ENCODE data around the gene CDK19. TPM values are rescaled to one million over a fixed set of nuclear protein-coding genes. Genes with fewer than 3 reads are reported as not detected.

The CDK19 gene
- total and polyA plus RNA-seq, 10 of the 15 experiments (the other 5 are each of a cell fraction or from before 2014, with no cell fraction given), result 4.6 to 21.4 (median 12.4) TPM

DNA sequence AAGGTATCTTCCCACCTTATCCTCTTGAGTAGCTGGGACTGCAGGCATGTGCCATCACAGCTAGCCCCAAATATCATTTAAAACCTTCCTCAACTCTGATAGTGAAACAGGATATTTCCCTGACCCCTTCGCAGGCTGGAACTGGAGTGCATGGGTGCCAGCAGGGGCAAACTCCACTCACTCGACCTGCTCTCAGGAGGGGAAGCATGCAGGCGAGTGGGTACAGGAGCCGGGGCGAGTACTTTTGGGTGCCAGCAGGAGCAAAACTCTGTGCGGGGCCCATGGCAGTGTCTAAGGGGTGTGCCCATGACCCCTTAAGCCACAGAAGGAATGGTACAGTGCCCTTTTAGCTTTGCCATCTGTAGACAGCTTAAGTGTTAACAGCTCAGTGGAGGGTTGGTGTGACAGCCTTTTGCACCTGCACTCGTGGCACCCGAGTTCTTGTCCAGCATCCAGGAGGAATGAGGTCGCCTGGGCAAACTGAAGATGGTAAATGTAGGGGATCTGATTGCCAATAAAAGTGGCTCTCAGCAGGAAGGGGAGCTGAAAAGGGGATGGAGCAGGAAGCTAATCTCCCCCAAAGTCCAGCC lies 155.1 kb downstream of the CDK19 start:
- no peak overlapping the region for H3K9ac ChIP-seq (ENCODE audit: control insufficient read depth, insufficient read depth, low read length)
- H3K79me2 ChIP-seq (ENCODE audit: control insufficient read depth, insufficient read depth, low read length), result no peaks in the 10 kb centered on the region
- no peak overlapping the region for H2AFZ ChIP-seq (ENCODE audit: control insufficient read depth, low read depth, low read length)
- no peak for DNase-seq (ENCODE audit: low read depth, low spot score)
- ChIA-PET POLR2A (no interaction called here), RAD21 (ENCODE audit: unreplicated experiment) (interaction anchor here (1.2 kb wide), 1 partner anchor 41 kb away, joined by 3 read pairs; no protein-coding TSS in a partner anchor), CTCF (interaction anchor here (1.8 to 2.9 kb wide), 2 partner anchors 22 to 56 kb away, joined by 3 to 8 read pairs; no protein-coding TSS in a partner anchor), SMC1A (ENCODE audit: uncharacterized antibody, unreplicated experiment) (no interaction called here)
- BruUV-seq (replicated peaks), result no TSS peak
- ATAC-seq, result no peak
- no peaks in the 10 kb centered on the region; a peak in 1 of 4 replicates for H3K36me3 ChIP-seq (ENCODE audit: control insufficient read depth in 2 of 2, insufficient read depth in 2 of 2, low read length in 1 of 2)
- WGBS (ENCODE audit: insufficient coverage, insufficient replicate concordance, low lambda C conversion rate, missing lambda C conversion rate), result 88% methylated on average over 9 of the region's 9 CpGs
- in situ Hi-C loops (cut with MboI), result no loop called here
- no peak overlapping the region for H3K4me2 ChIP-seq (ENCODE audit: control insufficient read depth, insufficient read depth)
- TF ChIP-seq RAD21 (IDR thresholded peaks at IDR 0.05; ENCODE audit: insufficient read depth, low read depth, low read length) (no peak), SUPT20H (IDR thresholded peaks at IDR 0.05; ENCODE audit: borderline replicate concordance, control insufficient read depth, low read depth, low read length) (no peak), MYC (IDR thresholded peaks at IDR 0.05; ENCODE audit: insufficient read depth, insufficient read length, insufficient replicate concordance, low read length, severe bottlenecking) (no peak), ZNF207 (IDR thresholded peaks at IDR 0.05; ENCODE audit: borderline replicate concordance) (no peak), IKZF2 (IDR thresholded peaks at IDR 0.05) (no peak), SPI1 (IDR thresholded peaks at IDR 0.05; ENCODE audit: borderline replicate concordance, insufficient read depth, low read depth, low read length) (no peak), TCF12 (IDR thresholded peaks at IDR 0.05; ENCODE audit: low read depth, low read length) (no peak), TCF7 (IDR thresholded peaks at IDR 0.05; ENCODE audit: borderline replicate concordance) (no peak)
- TF ChIP-seq, protein P1, sequence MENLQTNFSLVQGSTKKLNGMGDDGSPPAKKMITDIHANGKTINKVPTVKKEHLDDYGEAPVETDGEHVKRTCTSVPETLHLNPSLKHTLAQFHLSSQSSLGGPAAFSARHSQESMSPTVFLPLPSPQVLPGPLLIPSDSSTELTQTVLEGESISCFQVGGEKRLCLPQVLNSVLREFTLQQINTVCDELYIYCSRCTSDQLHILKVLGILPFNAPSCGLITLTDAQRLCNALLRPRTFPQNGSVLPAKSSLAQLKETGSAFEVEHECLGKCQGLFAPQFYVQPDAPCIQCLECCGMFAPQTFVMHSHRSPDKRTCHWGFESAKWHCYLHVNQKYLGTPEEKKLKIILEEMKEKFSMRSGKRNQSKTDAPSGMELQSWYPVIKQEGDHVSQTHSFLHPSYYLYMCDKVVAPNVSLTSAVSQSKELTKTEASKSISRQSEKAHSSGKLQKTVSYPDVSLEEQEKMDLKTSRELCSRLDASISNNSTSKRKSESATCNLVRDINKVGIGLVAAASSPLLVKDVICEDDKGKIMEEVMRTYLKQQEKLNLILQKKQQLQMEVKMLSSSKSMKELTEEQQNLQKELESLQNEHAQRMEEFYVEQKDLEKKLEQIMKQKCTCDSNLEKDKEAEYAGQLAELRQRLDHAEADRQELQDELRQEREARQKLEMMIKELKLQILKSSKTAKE (IDR thresholded peaks at IDR 0.05; ENCODE audit: low read depth, poor library complexity, severe bottlenecking), result no peak
- TF ChIP-seq, protein P2, sequence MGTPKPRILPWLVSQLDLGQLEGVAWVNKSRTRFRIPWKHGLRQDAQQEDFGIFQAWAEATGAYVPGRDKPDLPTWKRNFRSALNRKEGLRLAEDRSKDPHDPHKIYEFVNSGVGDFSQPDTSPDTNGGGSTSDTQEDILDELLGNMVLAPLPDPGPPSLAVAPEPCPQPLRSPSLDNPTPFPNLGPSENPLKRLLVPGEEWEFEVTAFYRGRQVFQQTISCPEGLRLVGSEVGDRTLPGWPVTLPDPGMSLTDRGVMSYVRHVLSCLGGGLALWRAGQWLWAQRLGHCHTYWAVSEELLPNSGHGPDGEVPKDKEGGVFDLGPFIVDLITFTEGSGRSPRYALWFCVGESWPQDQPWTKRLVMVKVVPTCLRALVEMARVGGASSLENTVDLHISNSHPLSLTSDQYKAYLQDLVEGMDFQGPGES (IDR thresholded peaks at IDR 0.05), result no peak
- TF ChIP-seq, protein P3, sequence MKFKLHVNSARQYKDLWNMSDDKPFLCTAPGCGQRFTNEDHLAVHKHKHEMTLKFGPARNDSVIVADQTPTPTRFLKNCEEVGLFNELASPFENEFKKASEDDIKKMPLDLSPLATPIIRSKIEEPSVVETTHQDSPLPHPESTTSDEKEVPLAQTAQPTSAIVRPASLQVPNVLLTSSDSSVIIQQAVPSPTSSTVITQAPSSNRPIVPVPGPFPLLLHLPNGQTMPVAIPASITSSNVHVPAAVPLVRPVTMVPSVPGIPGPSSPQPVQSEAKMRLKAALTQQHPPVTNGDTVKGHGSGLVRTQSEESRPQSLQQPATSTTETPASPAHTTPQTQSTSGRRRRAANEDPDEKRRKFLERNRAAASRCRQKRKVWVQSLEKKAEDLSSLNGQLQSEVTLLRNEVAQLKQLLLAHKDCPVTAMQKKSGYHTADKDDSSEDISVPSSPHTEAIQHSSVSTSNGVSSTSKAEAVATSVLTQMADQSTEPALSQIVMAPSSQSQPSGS (IDR thresholded peaks at IDR 0.05; ENCODE audit: low read length), result no peak
- TF ChIP-seq, protein P4, sequence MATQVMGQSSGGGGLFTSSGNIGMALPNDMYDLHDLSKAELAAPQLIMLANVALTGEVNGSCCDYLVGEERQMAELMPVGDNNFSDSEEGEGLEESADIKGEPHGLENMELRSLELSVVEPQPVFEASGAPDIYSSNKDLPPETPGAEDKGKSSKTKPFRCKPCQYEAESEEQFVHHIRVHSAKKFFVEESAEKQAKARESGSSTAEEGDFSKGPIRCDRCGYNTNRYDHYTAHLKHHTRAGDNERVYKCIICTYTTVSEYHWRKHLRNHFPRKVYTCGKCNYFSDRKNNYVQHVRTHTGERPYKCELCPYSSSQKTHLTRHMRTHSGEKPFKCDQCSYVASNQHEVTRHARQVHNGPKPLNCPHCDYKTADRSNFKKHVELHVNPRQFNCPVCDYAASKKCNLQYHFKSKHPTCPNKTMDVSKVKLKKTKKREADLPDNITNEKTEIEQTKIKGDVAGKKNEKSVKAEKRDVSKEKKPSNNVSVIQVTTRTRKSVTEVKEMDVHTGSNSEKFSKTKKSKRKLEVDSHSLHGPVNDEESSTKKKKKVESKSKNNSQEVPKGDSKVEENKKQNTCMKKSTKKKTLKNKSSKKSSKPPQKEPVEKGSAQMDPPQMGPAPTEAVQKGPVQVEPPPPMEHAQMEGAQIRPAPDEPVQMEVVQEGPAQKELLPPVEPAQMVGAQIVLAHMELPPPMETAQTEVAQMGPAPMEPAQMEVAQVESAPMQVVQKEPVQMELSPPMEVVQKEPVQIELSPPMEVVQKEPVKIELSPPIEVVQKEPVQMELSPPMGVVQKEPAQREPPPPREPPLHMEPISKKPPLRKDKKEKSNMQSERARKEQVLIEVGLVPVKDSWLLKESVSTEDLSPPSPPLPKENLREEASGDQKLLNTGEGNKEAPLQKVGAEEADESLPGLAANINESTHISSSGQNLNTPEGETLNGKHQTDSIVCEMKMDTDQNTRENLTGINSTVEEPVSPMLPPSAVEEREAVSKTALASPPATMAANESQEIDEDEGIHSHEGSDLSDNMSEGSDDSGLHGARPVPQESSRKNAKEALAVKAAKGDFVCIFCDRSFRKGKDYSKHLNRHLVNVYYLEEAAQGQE (IDR thresholded peaks at IDR 0.05; ENCODE audit: low read depth, low read length), result no peak
- intact Hi-C loops (cut with micrococcal nuclease; ENCODE audit: unreplicated experiment), result no loop called here
- FAIRE-seq, result no peak
- H3K4me3 ChIP-seq, result no peak overlapping the region
- H3K27ac ChIP-seq (ENCODE audit: control insufficient read depth, insufficient read depth), result no peak overlapping the region
- H3K27me3 ChIP-seq (replicated peaks in 1 of 2; ENCODE audit: control insufficient read depth in 2 of 2, insufficient read depth in 2 of 2, low read length in 1 of 2), result no peaks in the 10 kb centered on the region
- peaks cover 2% of the 10 kb centered on the region; the same call in 1 of the 2 replicates for H3K4me1 ChIP-seq (ENCODE audit: control insufficient read depth, insufficient read depth, low read length)
- peaks cover 2% of the 10 kb centered on the region; the same call in 2 of the 3 replicates for H3K9me3 ChIP-seq (replicated peaks; ENCODE audit: control insufficient read depth, insufficient read depth, low read length)
- H4K20me1 ChIP-seq (ENCODE audit: control insufficient read depth, insufficient read depth), result no peaks in the 10 kb centered on the region

All from GM12878 (cell line).